HG03095 (cell line): ENCODE measurements around the gene CDC42BPA.

Source experiments
- ATAC-seq: cut with Tn5 transposase; IDR thresholded peaks from one replicate; pipeline ENCODE4 v1.9.1; 2021; ENCODE audit warnings: moderate library complexity; ENCODE audit not compliant: unreplicated experiment

The CDC42BPA gene

DNA sequence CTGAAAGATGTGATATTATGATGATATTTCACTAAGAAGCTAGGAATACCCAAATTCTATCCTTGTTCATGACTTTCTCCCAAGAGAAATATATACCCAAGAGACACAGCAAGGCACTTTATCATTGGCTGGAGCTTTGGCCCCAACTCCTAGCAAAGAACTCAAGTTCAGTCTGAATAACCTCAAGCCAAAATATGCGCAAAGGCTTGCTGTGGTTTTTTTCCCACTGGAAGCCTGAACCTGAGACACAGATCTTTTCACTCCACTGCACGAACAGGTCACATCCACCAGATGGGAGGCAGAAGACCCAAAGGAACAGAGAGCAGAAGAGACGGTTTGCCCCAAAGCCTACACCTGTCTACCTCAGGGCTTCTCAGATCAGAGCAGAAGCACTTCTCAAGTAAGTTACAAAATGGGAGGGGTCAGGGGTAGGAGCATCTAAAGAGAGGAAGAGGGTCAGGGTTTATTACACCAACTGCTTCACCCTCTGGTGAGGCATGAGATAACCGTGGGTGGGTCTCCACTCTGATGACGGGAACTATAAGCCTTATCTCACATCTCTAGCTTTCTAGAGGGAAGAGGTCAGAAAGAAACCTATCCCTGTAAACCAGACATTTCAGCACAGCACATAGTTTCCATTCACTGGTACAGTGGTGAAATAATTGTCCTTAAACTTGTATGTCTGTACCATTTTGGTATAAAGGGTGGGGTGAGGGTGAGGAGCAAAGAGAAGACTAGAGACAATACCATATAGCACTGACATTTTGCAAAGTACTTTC is 17.1 kb upstream of the CDC42BPA start:
- no peak for ATAC-seq

DNA sequence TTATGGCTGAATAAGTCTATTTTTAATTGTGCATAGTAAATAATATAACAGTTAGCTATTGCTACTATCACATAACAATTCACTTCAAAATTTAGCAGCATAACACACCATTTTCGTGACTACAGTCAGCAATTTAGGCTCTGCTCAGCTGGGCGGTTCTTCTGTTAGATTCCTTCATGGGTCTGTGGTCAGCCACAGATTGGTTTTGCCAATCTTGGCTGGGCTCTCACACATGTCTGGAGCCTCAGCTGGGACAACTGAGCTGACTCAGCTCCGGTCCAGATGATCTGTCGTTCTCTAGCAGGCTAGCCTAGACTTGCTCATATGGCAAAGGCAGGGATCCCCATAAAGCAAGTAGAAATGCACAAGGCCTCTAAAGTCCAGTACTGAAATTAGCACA is 15.1 kb upstream of the CDC42BPA start:
- no peak for ATAC-seq

DNA sequence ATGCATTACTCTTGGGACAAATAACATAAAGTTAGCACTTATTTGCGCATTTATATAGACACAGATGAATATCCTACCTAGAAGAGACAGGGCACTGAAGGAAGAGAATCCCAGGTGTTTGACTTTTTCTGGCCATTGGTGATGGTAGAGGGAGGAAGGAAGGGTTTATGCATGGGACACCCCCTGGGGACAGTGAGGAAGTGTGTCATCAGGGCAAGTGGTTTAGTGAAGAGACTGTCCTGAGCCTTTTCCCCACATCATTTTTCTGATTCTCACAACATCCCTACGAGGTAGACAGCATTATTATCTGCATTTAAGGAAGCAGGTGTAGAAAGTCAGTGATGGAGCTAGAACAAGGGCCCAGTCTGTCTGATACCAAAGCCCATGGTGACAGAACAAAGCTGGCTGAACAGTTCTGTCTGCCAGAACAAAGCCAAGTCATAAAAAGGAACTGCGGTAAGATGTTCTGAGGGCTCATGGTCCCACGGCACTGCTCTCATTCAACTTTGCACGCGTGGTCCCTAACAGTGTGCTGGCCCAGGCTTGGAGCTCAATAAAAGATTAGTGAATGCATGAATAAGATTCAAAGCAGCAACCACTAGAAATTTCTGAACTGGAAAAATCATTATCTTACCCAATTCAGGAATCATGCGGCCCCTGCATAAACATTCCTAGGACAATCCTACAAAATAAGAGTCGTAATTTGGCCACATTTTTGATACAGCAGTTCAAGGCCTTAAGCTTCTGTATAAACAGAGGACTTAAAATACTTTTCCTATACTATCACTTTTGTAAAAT is 12.2 kb upstream of the CDC42BPA start:
- ATAC-seq, result no peak

DNA sequence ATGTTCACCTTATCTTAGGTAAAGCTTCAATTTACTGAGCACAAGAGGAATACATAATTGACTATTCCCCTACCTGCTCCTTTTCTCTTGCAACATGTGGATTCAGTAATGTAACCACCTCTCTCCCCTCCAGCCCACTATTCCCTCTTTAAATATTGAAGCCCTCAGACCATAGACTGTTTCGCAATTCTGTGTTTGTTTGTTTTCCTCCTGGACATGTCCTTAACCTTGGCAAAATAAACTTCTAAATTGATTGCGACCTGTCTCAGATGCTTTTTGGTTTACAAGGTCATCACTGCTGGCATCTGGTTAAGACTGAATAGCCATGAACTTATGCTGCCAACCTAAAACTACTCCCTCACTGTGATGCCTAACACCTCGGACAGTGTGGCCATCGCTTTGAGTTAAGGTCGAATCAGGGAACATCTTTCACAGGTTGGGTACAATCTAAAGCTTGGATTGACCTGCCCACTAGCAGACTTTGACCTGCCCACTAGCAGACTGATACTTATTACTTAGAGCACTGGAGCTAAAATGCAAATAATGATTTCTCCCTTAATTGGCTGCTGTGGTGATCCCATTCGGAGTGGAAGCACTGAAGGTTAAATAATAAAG is 10.2 kb upstream of the CDC42BPA start:
- ATAC-seq, result no peak

DNA sequence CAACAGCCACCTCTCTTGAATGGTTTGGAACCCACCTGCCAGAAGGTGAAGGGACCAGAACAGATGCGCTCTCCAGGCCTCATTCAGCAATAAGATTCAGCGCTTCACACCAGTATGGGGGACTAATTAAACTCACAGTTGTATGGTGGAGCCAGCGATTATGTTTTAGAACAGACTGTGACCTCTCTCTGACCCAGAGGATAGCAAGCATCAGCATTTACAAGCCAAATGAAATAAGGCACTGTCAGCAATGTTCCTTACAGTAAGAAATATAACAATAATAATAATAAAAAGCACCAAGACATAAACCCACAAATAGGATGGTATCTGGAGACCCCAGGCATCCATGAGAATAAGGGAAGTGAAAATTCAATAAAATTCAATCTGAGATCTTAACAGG is 6.9 kb upstream of the CDC42BPA start:
- no peak for ATAC-seq

DNA sequence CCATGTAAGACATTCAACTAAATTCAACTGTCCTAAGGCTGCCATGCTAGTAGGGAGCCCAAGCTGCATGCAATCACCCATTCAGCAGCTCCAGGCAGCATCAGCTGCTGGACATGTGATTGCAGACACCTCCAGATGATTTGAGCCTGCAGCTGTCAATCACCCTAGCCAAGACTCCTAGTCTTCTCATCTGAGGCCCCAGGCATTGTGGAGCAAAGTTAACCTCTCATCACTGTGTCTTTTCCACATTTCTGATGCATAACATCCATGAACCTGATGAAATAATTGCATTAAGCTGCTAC is 5.6 kb upstream of the CDC42BPA start:
- no peak for ATAC-seq

DNA sequence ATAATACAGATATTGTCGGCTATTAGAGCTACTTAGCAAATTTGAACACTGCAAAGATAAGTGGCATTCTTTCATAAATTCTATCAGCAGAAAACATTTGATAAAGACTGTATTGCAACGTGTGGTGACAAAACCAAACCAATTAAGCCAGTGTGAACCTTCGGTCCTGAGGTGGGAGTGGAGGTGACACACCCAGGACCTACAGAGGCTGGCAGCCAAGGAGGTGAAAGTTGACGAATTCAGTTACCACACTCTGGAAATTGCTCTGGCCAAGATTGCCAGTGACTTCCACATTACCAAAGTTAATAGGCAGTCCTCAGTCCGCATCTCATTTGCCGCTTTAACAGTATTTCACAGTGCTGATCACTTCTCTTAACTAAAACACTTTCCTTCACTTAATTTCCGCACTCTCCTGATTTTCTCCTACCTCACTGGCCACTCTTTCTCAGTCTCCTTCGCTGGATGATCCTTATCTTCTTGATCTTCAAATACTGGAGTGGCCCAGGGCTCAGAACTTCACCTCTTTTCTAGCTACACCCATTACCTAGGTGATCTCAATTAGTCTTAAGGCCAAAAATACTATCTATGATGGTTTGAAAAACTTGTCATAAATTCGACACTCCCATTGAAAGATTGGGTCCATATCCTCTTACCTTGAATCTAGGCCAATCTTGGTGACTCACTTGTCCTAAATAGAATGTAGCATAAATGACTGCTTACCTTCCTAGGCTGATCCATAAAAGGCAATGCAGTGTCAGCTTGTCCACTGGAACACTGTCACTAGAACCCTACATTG is 5.1 kb upstream of the CDC42BPA start:
- no peak for ATAC-seq

- no peak for ATAC-seq
These were observed 4.1 kb upstream of the CDC42BPA start for GRCh38 chr1:227322376-227322775.

GRCh38 chr1:227321035-227321434 is 2.7 kb upstream of the CDC42BPA start:
- no peak for ATAC-seq

DNA sequence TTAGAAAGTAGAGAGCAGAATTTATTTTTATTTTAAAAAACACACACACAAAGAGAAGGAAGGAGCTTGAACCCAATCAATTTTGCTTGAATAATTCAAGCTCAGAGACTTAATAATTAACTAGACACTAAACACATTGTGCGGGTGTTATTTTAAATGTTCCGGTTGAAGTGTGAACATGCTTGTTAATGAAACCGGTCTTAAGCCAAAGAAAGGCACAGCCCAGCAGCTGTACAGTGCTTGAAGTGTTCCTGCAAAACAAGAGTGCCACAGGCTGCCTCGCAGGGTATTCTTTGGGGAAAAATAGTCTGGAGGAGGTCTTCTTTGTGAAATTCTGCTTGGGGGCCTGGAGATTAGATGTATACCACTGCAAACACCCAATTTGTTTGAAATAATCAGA is 2.2 kb upstream of the CDC42BPA start:
- ATAC-seq, result no peak

DNA sequence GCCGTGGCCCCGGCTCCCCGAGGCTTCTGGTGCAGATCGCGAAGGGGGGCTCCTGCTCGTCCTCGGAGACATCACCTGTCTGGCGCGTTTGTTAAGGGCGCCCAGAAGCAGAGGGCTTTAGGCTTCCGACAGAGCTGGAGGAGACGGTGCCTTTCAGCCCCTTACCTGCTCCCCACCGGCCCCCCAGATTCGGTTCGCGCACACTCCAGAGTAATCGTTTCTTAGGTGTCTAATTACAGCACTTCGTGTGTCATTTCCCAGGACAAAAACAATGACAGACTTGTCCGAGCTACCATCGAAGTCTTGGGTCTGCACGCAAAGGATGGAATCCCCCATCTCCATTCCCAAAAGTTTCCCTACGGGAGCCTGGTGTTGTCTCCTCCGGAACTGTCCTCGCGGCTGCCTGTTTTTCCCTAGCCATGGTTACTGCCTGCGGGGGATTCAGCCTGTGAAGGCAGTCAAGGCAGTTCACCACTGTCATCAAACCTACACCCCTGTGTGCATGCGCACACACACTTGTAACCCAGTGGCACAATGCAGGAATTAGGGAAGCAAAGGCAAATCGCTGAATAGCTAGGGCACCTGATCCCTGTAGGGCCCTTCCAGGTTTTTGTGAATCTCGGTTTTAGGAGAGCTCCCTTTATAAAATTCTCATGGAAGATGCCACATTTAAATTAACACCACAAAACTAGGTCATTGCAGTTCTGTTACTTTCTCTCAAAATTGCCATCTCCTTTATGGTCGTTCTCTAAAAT is 738 bp upstream of the CDC42BPA start:
- no peak for ATAC-seq

- ATAC-seq, result no peak
These were observed 723 bp downstream of the CDC42BPA start for GRCh38 chr1:227317523-227318015.

DNA sequence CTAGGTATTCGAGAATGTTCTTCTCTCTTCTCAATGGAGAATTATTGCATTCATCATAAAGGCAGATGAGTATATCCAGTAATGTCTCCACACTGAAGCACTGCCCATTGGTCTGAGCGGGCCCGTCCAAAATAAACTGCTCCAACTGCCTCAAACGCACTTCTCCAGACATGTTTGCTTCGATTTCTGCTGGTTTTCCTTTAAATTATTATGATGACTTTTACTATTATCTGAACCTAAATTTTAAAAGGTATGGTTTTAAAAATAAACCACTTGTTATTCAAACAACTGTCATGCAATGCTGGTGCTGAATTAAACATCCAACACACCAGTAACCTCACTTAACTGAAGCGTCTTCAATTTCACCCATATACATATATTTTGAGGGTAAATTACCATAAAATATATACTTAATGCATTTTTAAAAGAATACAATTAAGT is 1.3 kb downstream of the CDC42BPA start:
- no peak for ATAC-seq

GRCh38 chr1:227316456-227316855 is 1.8 kb downstream of the CDC42BPA start:
- no peak for ATAC-seq

- no peak for ATAC-seq
These were observed 2.5 kb downstream of the CDC42BPA start for GRCh38 chr1:227315629-227316346.

- ATAC-seq, result no peak
These were observed 4.1 kb downstream of the CDC42BPA start for GRCh38 chr1:227314014-227314848.

DNA sequence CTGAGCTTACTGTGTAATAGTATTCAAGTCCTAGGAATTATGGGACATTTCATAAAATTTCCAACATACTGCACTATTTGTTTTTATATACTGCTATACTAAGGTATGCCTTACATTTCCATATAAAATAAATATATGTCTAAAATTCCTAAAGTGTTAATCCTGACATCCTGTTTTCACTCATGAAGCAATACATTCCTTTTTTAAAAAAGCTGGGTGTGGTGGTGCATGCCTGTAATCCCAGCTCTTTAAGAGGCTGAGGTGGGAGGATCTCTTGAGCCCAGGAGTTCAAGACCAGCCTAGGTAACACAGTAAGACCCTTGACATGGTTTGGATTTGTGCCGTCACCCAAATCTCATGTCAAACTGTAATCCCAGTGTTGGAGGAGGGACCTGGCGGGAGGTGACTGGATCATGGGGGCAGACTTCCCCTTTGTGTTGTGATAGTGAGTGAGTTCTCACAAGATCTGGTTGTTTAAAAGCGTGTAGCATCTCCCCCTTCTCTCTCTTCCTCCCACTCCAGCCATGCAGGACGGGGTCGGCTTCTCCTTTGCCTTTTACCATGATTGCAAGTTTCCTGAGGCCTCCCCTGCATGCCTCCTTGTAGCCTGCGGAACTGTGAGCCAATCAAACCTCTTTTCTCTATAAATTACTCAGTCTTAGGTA is 5.8 kb downstream of the CDC42BPA start:
- ATAC-seq, result no peak

DNA sequence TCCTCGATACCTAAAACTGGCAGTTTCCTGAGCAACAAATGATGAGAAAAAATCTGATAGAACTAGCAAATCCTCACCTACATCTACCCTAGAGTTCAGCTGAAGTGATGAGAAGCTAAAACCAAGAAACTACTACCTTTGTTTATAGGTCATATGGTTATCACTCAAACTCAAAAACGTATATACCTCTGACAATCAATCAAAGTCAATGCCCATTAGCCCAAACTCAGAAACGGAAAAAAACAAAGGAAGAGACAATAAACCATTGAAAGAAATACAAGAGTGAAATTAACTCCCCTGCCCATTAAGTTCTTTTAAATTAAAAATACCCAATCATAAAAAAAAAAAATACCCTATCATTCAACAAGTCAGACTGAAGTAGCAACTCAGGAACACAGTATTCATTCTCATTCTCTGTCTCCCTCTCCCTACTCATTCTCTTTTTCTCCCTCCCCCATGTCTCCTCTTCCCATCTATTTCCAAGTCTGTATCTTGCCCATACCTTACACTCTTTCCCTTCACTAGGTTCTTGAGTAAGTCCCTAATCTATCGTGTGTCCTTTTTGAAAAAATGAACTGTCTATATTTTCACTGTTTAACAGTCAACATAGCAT is 6.8 kb downstream of the CDC42BPA start:
- no peak for ATAC-seq
